CD8-positive, alpha-beta memory T cell (primary cell): ENCODE measurements around the gene SERHL2. TPM values are rescaled to one million over a fixed set of nuclear protein-coding genes. Genes with fewer than 3 reads are reported as not detected.
"Not testable (repeated sequence)": the region's sequence is repeated elsewhere in the genome, so short reads cannot be mapped to it uniquely, and the experiment has no call there.

Experiments
- CTCF ChIA-PET: fragments of 350-600 bp; sonication (Branson Sonifier 250); formaldehyde crosslinking; loops from one replicate; lab custom pipeline; 2021; ENCODE audit warnings: antibody characterized with exemption; lab: Charles Lee
- POLR2A ChIA-PET: fragments of 350-600 bp; sonication (Branson Sonifier 250); formaldehyde crosslinking; loops from one replicate; lab custom pipeline; 2021; ENCODE audit warnings: antibody characterized with exemption; lab: Charles Lee
- DNase-seq, 5 donors: peaks; one replicate each; pipeline versions ENCODE4 v3.0.0 to v3.0.0-alpha.2; 2020 to 2022; ENCODE audit warnings: mixed read lengths in 1 of 5
- H3K27ac ChIP-seq: one replicate; pipeline ENCODE4 v1.7.0; 2013; ENCODE audit warnings: low read depth, mild to moderate bottlenecking, low read length, moderate library complexity
- H3K27me3 ChIP-seq: 2 replicates; pipeline ENCODE4 v1.7.0; 2013; ENCODE audit warnings: low read length, mild to moderate bottlenecking; ENCODE audit not compliant: insufficient read depth, poor library complexity, severe bottlenecking
- H3K36me3 ChIP-seq: 2 replicates; pipeline ENCODE4 v1.7.0; 2013; ENCODE audit warnings: mild to moderate bottlenecking, low read length, moderate library complexity; ENCODE audit not compliant: insufficient read depth
- H3K4me1 ChIP-seq: 2 replicates; pipeline ENCODE4 v1.7.0; 2013; ENCODE audit warnings: mild to moderate bottlenecking, low read length, moderate library complexity; ENCODE audit not compliant: insufficient read depth
- H3K4me3 ChIP-seq: 2 replicates; pipeline ENCODE4 v1.7.0; 2013; ENCODE audit warnings: mild to moderate bottlenecking, low read length
- H3K9me3 ChIP-seq: 2 replicates; pipeline ENCODE4 v1.7.0; 2013; ENCODE audit warnings: mild to moderate bottlenecking, low read length
- H3K27ac Mint-ChIP-seq, 8 donors: one replicate each; pipeline ENCODE4 v1.8.0; 2020 to 2021; ENCODE audit warnings: mixed read lengths in 8 of 8, mild to moderate bottlenecking in 6 of 8, inconsistent platforms in 3 of 8, moderate library complexity in 3 of 8
- H3K27me3 Mint-ChIP-seq, 2 donors: one replicate each; pipeline ENCODE4 v1.8.0; 2020 to 2021; ENCODE audit warnings: mixed read lengths in 2 of 2, mild to moderate bottlenecking in 1 of 2, moderate library complexity in 1 of 2
- H3K36me3 Mint-ChIP-seq, 3 donors: one replicate each; pipeline ENCODE4 v1.8.0; 2020 to 2021; ENCODE audit warnings: mixed read lengths in 3 of 3, inconsistent platforms in 1 of 3, mild to moderate bottlenecking in 1 of 3
- H3K4me1 Mint-ChIP-seq, 3 donors: one replicate each; pipeline ENCODE4 v1.8.0; 2020 to 2021; ENCODE audit warnings: mixed read lengths in 3 of 3, inconsistent platforms in 1 of 3, mild to moderate bottlenecking in 1 of 3
- H3K4me3 Mint-ChIP-seq, 7 donors: one replicate each; pipeline ENCODE4 v1.8.0; 2020 to 2021; ENCODE audit warnings: mixed read lengths in 7 of 7, mild to moderate bottlenecking in 6 of 7, moderate library complexity in 4 of 7, inconsistent platforms in 2 of 7
- H3K9me3 Mint-ChIP-seq, 5 donors: one replicate each; pipeline ENCODE4 v1.8.0; 2020 to 2022; ENCODE audit warnings: mixed read lengths in 5 of 5, mild to moderate bottlenecking in 3 of 5, moderate library complexity in 2 of 5, inconsistent platforms in 1 of 5
- polyA plus RNA-seq: library from polyadenylated mRNA; unstranded; fragments of 300-500 nt; fragmentation: Illumina TruSeq; gene quantifications from one replicate; pipeline ENCODE4 v1.2.3, GENCODE V29; 2021
- total RNA-seq, 2 experiments: library from RNA; stranded (reverse); gene quantifications; one replicate each; pipeline ENCODE4 v1.2.3, GENCODE V29; 2021

The SERHL2 gene
- total and polyA plus RNA-seq, 3 experiments from 2014 or later = 0.60 to 1.4 (median 1.3) TPM

DNA sequence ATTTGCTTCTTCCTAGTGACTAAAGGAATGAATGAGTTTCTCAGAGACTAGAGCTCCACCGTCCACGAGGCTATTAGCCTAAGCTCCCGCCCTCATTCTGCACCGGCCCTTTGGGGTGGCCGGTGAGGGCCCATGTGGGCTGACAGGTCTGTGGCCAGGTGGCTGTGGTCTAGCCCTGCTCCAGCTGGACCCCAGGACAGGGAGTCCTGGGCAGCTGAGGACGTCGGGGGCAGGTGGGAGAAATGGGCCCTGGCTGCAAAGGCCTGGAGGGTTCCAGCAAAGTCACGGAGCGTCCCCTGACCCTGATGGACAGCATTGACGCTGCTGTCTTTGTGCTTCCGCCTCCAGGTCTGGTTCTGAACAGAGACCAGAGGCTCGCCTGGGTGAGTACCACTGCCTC, 12.2 kb downstream of the SERHL2 start:
- ChIA-PET POLR2A (no interaction called here), CTCF (no interaction called here)
- H3K27me3 ChIP-seq = no peaks in the 10 kb centered on the region
- no peak overlapping the region for H3K27ac ChIP-seq
- Mint-ChIP-seq H3K9me3 (no peaks in the 10 kb centered on the region), H3K4me3 (no peak overlapping the region), H3K4me1 (peaks cover 0 to under 1% (median 0%) of the 10 kb centered on the region in 3 donors), H3K27ac (no peak overlapping the region), H3K27me3 (no peaks in the 10 kb centered on the region), H3K36me3 (peaks cover 0 to 9% (median 0%) of the 10 kb centered on the region in 3 donors)
- no peak overlapping the region for H3K4me3 ChIP-seq
- H3K36me3 ChIP-seq = no peaks in the 10 kb centered on the region
- no peak for DNase-seq
- no peaks in the 10 kb centered on the region for H3K9me3 ChIP-seq
- no peaks in the 10 kb centered on the region for H3K4me1 ChIP-seq

DNA sequence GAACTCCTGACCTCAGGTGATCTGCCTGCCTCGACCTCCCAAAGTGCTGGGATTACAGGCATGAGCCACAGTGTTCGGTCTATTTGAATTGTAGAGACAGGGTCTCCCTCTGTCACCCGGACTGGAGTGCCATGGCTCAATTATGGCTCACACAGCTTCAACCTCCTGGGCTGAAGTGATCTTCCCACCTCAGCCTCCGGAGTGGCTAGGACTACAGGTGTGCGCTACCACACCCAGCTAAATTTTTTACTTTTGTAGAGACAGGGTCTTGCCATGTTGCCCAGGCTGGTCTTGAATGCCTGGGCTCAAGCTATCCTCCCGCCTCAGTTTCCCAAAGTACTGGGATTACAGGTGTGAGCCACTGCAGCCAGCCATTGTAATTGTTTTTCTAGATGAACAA, 14.2 kb downstream of the SERHL2 start:
- H3K4me1 ChIP-seq, H3K4me3 ChIP-seq, DNase-seq, H3K27ac ChIP-seq, H3K9me3 Mint-ChIP-seq, H3K9me3 ChIP-seq, H3K36me3 ChIP-seq, H3K4me1 Mint-ChIP-seq, H3K4me3 Mint-ChIP-seq, CTCF ChIA-PET, H3K27ac Mint-ChIP-seq, H3K27me3 Mint-ChIP-seq, POLR2A ChIA-PET, H3K27me3 ChIP-seq: not testable (repeated sequence)
- H3K36me3 Mint-ChIP-seq = peaks cover 0 to 25% (median 1%) of the 10 kb centered on the region in 3 donors

DNA sequence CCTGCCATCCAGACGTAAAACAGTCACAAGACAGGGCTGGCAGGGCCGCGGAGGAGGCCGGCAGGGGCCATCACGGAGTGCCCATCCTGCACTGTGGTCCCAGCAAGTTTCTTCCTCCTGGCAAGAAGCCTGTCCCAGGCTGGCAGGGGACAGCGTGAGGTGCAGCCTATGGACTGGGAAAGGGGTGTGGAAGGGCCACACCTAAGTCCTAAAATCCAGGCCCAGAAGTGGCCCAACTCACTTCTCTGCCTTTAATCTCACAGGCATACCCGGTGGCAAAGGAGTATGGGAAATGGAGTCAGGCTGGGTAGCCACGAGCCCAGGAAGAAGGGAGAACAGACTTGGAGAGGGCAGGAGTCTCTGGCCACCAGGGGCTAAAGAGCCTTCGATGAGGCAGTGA, 16.8 kb downstream of the SERHL2 start:
- peaks cover 0 to 37% (median 1%) of the 10 kb centered on the region in 3 donors for H3K36me3 Mint-ChIP-seq
- H3K9me3 ChIP-seq, H3K4me1 Mint-ChIP-seq, DNase-seq, H3K4me3 ChIP-seq, H3K36me3 ChIP-seq, POLR2A ChIA-PET, H3K4me1 ChIP-seq, CTCF ChIA-PET, H3K27ac ChIP-seq, H3K9me3 Mint-ChIP-seq, H3K27me3 ChIP-seq, H3K27me3 Mint-ChIP-seq: not testable (repeated sequence)
- peak overlapping the region in 2 of 8 donors; percentile 27 to 47 for H3K27ac Mint-ChIP-seq
- peak overlapping the region in 1 of 7 donors; percentile 32 for H3K4me3 Mint-ChIP-seq

DNA sequence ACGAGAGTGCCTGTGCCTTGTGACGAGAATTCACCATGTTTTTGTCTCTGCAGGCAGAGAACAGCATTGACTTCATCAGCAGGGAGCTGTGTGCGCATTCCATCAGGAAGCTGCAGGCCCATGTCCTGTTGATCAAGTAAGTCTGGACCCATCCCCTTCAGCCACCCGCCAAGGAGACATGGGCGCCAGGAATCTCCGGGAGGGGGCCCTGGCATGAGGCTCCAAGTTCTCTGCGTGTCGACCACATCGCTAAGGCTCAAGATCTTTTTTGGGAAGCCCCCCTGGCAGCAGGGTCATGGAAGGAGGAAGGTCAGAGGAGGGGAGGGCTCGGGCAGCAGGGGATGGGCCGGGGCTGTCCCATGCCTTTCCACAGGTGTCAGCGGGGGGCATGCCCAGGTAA, 17.3 kb downstream of the SERHL2 start:
- H3K4me3 ChIP-seq, H3K4me1 Mint-ChIP-seq, H3K27ac ChIP-seq, H3K36me3 ChIP-seq, H3K27ac Mint-ChIP-seq, DNase-seq, H3K4me3 Mint-ChIP-seq, POLR2A ChIA-PET, H3K27me3 ChIP-seq, H3K9me3 ChIP-seq, H3K9me3 Mint-ChIP-seq, H3K4me1 ChIP-seq, CTCF ChIA-PET, H3K27me3 Mint-ChIP-seq: not testable (repeated sequence)
- peaks cover 0 to 38% (median 1%) of the 10 kb centered on the region in 3 donors for H3K36me3 Mint-ChIP-seq

DNA sequence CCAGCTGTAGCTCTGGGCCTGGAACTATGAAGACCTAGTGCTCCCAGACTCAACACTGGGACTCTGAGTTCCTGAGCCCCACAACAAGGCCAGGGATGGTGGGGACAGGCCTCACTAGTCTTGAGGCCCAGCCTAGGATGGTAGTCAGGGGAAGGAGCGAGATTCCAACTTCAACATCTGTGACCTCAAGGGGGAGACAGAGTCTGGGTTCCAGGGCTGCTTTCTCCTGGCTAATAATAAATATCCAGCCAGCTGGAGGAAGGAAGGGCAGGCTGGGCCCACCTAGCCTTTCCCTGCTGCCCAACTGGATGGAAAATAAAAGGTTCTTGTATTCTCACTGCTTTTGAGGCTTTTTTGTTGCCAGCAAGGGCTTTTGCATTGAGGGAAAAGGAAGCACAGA, 20.3 kb downstream of the SERHL2 start:
- CTCF ChIA-PET, H3K9me3 ChIP-seq, H3K4me3 Mint-ChIP-seq, H3K4me1 Mint-ChIP-seq, H3K27ac ChIP-seq, H3K4me1 ChIP-seq, H3K4me3 ChIP-seq, H3K27me3 ChIP-seq, H3K9me3 Mint-ChIP-seq, H3K27me3 Mint-ChIP-seq, POLR2A ChIA-PET, DNase-seq, H3K27ac Mint-ChIP-seq: not testable (repeated sequence)
- H3K36me3 Mint-ChIP-seq = peaks cover 0 to 57% (median 1%) of the 10 kb centered on the region in 3 donors
- H3K36me3 ChIP-seq = peaks cover 17% of the 10 kb centered on the region

DNA sequence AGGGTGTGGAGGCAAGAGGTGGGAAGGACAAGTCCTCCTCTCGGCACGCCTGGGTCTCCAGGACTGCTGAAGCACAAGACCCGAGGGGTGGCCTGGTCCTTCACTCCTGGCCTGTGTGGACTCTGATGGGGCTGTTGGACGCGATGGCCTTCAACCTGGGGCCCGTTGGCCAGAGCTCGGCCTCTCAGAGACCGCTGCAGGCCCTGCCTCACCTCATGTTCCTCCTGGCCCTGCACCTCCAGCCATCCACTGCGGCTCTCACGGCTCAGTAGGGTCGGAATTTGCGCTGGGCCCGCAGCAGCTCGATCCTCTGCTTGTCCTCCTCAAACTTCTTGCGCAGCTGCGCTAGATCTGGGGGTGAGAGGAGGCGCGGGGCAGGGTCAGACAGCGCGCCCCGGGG, 20.7 kb downstream of the SERHL2 start:
- H3K9me3 ChIP-seq, H3K4me3 Mint-ChIP-seq, H3K9me3 Mint-ChIP-seq, H3K4me1 ChIP-seq, H3K27me3 Mint-ChIP-seq, POLR2A ChIA-PET, H3K27me3 ChIP-seq, H3K4me1 Mint-ChIP-seq, H3K4me3 ChIP-seq, CTCF ChIA-PET, H3K27ac Mint-ChIP-seq, H3K27ac ChIP-seq: not testable (repeated sequence)
- H3K36me3 ChIP-seq = peaks cover 17% of the 10 kb centered on the region
- peak in 1 of 5 donors; percentile 26 for DNase-seq
- H3K36me3 Mint-ChIP-seq = peaks cover 0 to 58% (median 1%) of the 10 kb centered on the region in 3 donors

DNA sequence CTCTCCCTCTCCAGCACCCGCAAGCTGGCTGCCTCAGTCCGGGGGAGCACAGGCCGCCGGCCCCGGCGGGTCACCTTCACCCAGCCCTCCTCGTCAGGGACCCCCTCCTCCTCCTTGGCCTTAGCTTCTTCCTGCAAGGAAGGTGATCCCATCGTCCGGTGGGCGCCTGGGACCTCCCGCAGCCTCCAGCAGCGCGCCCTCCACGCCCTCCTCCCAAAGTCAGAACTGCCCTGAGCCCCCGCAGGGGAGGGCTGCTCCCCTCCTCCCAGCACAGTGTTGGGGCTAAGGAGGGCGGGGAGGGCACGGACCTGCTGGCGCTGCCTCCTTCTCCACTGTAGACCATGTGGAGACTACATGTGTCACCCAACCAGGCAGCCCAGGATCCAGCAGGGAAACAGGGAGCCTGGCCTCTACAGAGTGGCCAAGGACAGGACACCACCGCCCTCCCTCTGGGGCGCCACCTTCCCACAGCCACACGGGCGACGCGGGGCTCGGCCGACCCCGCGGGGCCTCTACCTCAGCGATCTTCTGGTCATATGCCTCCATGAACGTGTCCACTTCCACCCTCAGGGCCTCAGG, 22.3 kb downstream of the SERHL2 start:
- H3K9me3 ChIP-seq, DNase-seq, H3K4me3 Mint-ChIP-seq, H3K27me3 ChIP-seq, POLR2A ChIA-PET, CTCF ChIA-PET, H3K9me3 Mint-ChIP-seq, H3K27me3 Mint-ChIP-seq, H3K4me1 Mint-ChIP-seq, H3K4me1 ChIP-seq, H3K27ac ChIP-seq, H3K27ac Mint-ChIP-seq, H3K4me3 ChIP-seq: not testable (repeated sequence)
- H3K36me3 ChIP-seq = peaks cover 17% of the 10 kb centered on the region
- peaks cover 0 to 51% (median 1%) of the 10 kb centered on the region in 3 donors for H3K36me3 Mint-ChIP-seq

DNA sequence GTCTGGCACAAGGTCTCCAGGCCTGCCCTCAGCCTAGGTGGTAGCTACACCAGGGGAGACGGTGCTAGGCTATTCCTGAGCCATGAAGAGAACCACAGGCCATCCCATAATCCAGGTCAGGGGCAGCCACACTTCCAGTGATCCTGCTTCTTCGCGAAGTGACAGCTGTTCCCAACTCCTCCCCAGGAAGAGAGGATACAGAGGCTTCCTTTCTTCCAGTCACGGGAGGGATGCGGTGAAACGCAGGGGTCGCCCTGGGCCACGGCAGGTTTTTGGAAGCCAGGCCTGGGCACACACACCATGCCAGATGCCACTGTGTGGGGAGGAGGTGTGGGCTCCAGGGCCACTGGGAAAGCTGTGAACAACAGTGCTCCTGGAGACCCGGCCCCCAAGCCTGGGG, 23.4 kb downstream of the SERHL2 start:
- Mint-ChIP-seq H3K4me1 (peaks cover 10 to 12% (median 11%) of the 10 kb centered on the region in 3 donors), H3K36me3 (peaks cover 0 to 48% (median 0%) of the 10 kb centered on the region in 3 donors)
- DNase-seq, H3K27me3 Mint-ChIP-seq, H3K4me1 ChIP-seq, POLR2A ChIA-PET, H3K9me3 Mint-ChIP-seq, H3K4me3 ChIP-seq, H3K27me3 ChIP-seq, H3K4me3 Mint-ChIP-seq, H3K9me3 ChIP-seq, CTCF ChIA-PET, H3K27ac Mint-ChIP-seq, H3K27ac ChIP-seq: not testable (repeated sequence)
- peaks cover 17% of the 10 kb centered on the region for H3K36me3 ChIP-seq
